GM19238 (cell line): ENCODE measurements around the gene ZCCHC3.

Experiments
- DNase-seq: peaks from one replicate; pipeline ENCODE4 v3.0.0; 2011; ENCODE audit warnings: low spot score; ENCODE audit not compliant: insufficient read length

ZCCHC3 gene

GRCh38 chr20:284172-284571, 13.2 kb upstream of the ZCCHC3 start:
- DNase-seq, result no peak

GRCh38 chr20:286508-286907, 10.9 kb upstream of the ZCCHC3 start:
- DNase-seq, result no peak

- no peak for DNase-seq
Measured at GRCh38 chr20:288956-289692, 8.2 kb upstream of the ZCCHC3 start.

GRCh38 chr20:289693-290083, 7.7 kb upstream of the ZCCHC3 start:
- no peak for DNase-seq

GRCh38 chr20:290084-290831, 7.1 kb upstream of the ZCCHC3 start, which contains the start of gene C20orf96:
C20orf96 (minus strand) TSS chr20:290750; CDS start chr20:290610, 140 bp downstream.
- peak; percentile 95 for DNase-seq

DNA sequence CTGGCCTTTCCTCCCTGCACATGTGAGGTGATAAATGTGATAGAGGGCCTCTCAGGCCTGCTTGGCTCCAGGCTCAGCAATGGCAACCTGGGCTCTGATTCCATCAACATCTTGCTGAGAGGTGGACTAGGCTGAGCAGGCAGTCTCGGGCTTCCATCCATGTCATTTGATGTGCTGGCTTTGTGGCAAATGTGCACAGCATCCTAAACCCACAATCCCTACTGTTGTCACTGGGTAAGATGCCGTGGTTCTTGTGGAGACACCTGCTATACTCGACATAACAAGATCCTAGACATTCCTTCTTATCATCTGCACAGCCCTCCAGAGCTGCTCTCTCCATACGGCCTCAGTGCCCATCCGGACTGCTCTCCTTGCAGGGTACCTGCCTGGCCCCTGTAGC, 2.8 kb upstream of the ZCCHC3 start:
- no peak for DNase-seq

DNA sequence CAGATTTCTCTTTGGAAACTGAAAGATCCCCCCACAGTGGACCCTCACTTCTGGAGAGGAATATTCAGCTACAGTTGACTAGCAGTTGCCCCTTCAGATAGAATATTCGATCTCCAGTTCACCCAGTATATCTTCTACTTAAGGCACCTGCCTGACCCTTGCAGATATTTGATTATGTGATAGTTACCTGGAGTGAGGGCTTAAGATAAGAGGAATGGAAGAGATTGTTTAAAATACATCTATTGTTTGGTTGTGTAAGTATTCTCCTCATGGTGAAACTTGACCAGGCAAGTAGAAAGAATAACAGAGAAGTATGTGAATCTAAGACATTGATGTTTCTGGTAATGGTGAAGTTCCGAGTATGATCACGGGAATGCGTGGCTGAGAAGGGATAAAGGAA, 1.6 kb upstream of the ZCCHC3 start:
- no peak for DNase-seq

DNA sequence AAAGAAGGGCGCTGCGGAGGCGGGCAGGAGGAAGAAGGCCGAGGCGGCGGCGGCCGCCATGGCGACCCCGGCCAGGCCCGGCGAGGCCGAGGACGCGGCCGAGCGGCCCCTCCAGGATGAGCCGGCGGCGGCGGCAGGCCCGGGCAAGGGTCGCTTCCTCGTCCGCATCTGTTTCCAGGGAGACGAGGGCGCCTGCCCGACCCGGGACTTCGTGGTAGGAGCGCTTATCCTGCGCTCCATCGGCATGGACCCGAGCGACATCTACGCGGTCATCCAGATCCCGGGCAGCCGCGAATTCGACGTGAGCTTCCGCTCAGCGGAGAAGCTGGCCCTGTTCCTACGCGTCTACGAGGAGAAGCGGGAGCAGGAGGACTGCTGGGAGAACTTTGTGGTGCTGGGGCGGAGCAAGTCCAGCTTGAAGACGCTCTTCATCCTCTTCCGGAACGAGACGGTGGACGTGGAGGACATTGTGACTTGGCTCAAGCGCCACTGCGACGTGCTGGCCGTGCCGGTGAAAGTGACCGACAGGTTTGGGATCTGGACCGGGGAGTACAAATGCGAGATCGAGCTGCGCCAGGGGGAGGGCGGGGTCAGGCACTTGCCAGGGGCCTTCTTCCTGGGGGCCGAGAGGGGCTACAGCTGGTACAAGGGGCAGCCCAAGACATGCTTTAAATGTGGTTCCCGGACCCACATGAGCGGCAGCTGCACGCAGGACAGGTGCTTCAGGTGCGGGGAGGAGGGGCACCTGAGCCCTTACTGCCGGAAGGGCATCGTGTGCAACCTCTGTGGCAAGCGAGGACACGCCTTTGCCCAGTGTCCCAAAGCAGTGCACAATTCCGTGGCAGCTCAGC, 780 bp downstream of the ZCCHC3 start:
- DNase-seq, result peak; percentile 41

GRCh38 chr20:298776-299391, 1.5 kb downstream of the ZCCHC3 start:
- DNase-seq, result no peak

- DNase-seq, result no peak
Measured at GRCh38 chr20:300345-300990, 3.1 kb downstream of the ZCCHC3 start.

DNA sequence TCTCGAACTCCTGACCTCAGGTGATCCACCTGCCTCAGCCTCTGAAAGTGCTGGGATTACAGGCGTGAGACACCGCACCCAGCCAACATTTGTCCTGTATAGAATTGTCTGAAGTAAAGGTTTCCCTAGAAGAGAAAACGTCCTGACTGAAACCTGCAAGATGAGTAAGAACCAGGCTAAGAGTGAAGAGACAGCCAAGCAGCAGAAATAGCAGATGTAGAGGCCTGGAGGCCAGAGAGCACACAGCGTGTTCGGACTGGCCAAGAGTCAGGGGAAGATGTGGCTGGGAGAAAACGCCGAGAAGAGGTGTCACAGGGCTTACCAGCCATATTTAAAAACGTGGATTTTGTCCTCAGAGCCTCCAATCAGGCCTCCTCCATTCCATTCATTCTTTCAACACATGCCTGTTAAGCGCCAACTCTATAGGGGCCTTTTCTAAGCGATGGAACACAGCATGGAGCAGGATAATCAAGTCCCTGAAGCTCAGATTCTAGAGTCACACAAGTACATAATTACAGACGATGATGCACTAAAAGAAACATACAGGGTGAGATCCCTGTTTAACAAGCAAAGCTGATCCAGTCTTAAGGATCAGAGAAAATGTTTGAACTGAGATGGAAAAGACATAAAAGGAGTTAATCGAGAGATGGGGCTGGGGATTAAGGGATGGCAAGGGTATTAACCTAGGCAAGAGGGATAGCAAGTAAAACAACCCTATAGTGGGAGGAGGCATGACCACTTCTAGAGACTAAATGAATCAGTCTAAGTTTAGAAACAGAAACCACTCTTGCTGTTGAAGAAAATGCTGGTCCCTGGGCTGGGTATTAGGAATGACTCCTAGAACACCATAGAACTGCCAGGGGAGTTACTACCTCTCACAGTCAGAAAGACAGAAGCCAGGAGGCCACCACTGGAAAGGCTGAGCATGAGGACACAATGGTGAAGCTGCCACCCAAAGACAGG, 4.8 kb downstream of the ZCCHC3 start:
- no peak for DNase-seq

- DNase-seq, result no peak
Measured at GRCh38 chr20:305745-306144, 8.4 kb downstream of the ZCCHC3 start.

GRCh38 chr20:308427-309038, 11.2 kb downstream of the ZCCHC3 start:
- no peak for DNase-seq

DNA sequence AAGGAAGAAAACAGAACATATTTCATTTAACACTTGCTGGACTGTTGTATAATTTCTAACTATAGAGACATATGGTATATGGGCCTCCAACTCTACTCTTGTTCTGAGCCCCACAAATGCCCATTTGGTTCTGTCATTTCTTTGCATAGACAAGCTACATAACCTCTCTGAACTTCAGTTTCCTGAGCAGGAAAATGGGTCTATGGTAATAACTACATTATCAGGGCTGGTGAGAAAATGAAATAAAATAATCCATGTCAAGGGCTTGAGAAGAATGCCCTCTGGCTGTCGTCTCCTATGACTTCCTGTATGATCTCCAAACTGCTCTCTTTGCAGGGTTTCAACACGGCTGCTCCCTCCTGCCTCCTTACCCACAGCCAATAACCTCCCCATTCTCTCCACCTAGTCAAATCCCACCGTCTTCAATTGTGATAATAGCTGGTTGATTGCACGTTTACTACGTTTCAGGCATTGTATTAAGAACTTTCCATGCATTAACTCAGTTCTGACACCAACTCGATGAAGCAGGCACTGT, 12.0 kb downstream of the ZCCHC3 start:
- DNase-seq, result no peak

GRCh38 chr20:309841-310644, 12.7 kb downstream of the ZCCHC3 start:
- DNase-seq, result peak; percentile 96

DNA sequence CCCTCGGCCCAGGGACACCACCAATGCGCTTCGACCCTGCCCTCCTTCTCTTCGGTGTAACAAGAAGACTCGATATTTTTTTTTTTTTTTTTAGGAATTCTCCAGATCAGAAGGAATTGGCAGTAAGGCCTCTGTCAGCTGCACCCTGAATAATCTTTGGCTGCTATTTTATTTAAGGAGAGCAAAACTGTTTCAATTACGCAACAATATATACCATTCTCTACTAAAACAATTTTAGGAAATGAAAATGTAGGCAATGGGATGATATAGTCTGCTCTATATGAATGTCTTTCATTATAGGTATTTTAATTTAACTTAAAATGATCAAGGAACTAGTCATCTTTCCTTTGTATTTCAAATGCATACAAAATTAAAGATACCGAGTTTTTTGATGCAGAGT, 13.3 kb downstream of the ZCCHC3 start:
- DNase-seq, result no peak

GRCh38 chr20:311609-312008, 14.2 kb downstream of the ZCCHC3 start:
- DNase-seq, result no peak

DNA sequence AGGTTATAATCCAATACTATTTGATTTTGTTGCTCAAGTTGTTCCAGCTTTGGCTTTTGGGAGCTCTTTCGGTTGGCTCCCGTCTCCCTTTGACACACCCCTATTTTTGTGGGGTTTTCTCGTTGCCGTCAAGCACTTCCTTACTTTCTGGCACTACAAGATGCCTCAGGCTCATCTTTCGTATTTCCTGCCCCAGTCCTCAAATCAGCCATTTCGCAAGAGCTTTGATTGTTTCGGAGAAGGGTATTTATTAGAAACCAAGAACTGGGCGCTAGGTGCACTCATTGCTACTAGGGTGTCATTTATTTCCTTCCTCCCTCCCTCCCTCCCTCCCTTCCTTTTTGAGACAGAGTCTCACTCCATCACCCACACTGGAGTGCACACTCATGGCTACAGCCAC, 14.7 kb downstream of the ZCCHC3 start:
- no peak for DNase-seq
